Mammary epithelial cell (primary cell): ENCODE measurements around the gene AOX1.

ENCODE experiments used
- CTCF ChIP-seq, 2 donors: IDR thresholded peaks in 1 of 2; conservative IDR thresholded peaks in 1 of 2; 2 replicates each; pipeline ENCODE4 v1.5.1; 2011 to 2012; ENCODE audit warnings: inconsistent platforms in 2 of 2, low read length in 2 of 2, mild to moderate bottlenecking in 2 of 2, control low read depth in 1 of 2, low read depth in 1 of 2; ENCODE audit not compliant: insufficient read depth in 1 of 2; ENCODE audit errors: extremely low read depth in 1 of 2
- EZH2 ChIP-seq: IDR thresholded peaks from 2 replicates; pipeline ENCODE4 v1.6.1; 2012; ENCODE audit warnings: low read length, inconsistent platforms, borderline replicate concordance

DNA sequence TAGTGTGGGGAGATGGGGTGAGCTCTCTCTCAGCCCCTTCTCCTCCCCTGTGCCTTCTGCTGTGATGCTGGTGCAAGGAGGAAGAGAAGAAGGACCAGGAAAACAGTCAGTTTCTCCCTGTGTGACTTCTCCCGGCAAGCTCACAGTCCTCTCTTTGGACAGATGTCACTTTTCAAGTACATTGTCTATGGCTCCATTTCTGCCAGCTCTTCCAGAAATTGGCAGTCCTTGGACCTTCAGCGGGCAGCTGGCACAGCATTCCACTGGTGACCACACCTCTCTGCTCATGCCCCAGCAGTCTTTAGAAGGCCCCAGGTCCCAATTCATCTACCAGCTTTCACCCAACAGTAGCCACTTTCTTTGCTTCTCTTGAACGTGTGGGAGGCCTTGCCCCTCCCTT is 63.9 kb downstream of the AOX1 start:
- TF ChIP-seq EZH2 (no peak), CTCF (conservative IDR thresholded peaks at IDR 0.05 in 1 of 2, IDR thresholded peaks at IDR 0.05 in 1 of 2; ENCODE audit: extremely low read depth in 1 of 2, insufficient read depth in 1 of 2, low read depth in 1 of 2, low read length in 2 of 2) (no peak)
